Measurements from ENCODE around the gene ARHGDIB.

The ARHGDIB gene

GRCh38 chr12:14953752-14954151 lies 7.6 kb downstream of the ARHGDIB start:
- DNase-seq = no peak

DNA sequence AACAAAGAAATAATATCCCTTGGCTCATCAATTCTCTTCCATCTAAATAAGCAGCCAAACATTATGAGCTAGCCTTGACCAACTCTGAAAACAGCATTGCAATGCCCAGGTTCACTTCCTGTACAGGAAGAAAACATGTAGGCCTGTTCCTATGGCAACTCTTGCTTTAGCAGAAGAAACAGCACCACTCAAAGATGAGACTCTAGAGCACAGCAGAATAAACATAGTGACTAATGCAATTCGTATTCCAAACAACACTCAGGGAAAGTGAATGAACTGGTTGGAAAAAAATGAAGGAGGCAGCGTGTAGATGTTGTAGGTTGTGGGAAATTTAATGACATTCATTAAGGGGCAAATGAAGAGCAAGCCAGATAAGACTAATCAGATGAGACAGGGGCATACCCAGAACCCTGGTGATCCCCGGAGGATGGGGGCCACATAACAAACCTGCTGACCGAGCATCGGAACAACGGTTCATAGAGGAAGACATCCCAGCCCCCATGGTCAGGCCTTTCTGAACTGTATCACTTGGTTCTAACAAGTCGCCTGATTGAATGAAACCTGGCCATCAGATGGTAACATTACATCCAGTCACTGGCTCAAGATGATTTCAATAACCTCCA lies 9.0 kb downstream of the ARHGDIB start:
- DNase-seq = no peak

DNA sequence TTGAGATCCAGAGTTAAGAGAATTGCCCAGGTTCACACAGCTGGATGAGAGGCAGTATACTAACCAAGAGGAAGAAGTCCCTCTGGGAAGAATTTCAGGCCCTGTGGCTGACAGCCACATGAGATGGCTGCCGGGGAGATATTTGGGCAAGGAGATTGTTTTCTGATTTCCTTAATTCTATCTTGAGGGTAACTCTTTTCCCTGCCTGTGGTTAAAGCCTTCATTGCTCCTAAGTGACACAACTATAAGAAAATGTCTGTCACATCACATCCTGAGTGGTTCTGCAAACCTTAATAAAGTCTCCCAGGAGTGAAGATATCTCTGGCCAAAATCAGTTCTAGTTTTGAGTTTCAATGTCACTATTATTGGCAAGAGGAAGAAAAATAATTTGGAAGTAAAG lies 9.6 kb downstream of the ARHGDIB start:
- DNase-seq = no peak

DNA sequence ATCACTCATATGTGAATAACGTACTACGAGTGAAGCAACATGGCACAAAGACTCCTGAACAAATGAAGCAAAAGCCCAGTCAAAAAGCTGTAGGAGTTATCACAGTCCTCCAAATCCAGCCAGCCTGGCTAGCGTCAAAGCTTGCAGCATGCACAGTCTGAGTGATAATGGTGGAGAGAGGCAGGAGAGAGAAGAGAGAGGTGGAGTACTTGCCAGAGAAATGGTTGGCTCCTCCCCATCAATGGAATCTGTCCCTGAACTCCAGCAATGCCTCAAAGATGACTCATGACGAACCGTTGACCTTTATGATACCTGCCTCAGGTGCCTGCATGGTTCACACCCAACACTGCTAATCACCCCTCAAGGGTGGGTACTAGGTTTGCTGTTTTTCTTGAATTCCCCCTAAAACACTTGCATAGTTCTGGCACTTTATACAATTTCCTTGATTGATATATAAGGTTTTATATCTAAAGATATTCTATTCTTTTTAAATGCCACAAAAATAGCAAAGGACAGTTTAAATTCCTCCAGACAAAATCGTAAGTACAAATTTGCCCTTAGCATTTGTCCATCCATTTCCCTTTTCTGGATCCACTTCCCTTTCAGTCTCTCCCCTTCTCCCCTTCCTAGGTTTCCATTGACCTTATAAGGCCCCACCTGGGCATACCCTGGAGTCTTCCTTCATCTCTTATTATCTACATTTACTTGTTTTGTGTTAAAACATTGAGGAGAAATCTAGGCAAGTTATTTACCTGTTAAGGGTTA lies 10.2 kb downstream of the ARHGDIB start:
- DNase-seq = no peak

DNA sequence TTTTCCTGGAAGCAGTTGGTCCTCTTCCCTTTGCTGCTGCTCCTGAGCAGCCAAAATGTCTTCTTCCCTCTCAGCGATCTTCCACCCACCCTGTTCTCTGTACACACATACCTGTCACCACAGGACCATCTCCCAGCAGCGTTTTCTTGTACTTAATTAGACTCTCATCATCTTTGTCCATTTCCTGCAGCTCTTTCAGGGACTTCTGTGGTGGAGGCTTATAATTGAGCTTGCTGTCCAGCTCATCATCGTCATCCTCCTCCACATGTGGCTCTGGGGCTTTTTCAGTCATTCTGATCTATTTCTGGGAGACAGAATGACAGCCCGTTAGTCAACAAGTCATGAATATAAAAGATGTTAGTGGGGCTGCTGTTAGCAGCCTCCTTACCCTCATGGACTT lies 11.0 kb downstream of the ARHGDIB start:
- no peak for DNase-seq

GRCh38 chr12:14949631-14950030 lies 11.8 kb downstream of the ARHGDIB start:
- DNase-seq = no peak

DNA sequence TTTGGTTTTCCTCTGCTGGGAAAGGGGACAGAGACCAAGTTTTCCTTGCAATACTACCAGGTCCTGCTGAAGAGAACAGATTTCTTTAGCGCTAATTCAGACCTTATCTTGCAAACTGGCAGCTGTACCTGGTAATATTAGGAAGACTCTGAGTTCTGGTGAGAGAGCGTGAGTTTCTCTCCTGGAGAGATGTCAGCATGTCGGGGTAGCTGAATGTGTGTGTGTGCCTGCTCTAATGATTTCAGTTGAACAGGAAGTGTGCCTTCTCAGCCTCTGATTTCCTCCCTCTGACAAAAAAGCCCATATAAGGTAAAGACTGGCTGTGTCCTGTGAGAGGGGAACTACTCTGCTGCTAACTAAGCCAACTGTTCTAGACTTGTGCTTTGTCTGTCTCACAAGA lies 12.7 kb downstream of the ARHGDIB start:
- DNase-seq = no peak

- no peak for DNase-seq
Measured at GRCh38 chr12:14946861-14947260, 14.5 kb downstream of the ARHGDIB start.

- DNase-seq = no peak
Measured at GRCh38 chr12:14946162-14946561, 15.2 kb downstream of the ARHGDIB start.

DNA sequence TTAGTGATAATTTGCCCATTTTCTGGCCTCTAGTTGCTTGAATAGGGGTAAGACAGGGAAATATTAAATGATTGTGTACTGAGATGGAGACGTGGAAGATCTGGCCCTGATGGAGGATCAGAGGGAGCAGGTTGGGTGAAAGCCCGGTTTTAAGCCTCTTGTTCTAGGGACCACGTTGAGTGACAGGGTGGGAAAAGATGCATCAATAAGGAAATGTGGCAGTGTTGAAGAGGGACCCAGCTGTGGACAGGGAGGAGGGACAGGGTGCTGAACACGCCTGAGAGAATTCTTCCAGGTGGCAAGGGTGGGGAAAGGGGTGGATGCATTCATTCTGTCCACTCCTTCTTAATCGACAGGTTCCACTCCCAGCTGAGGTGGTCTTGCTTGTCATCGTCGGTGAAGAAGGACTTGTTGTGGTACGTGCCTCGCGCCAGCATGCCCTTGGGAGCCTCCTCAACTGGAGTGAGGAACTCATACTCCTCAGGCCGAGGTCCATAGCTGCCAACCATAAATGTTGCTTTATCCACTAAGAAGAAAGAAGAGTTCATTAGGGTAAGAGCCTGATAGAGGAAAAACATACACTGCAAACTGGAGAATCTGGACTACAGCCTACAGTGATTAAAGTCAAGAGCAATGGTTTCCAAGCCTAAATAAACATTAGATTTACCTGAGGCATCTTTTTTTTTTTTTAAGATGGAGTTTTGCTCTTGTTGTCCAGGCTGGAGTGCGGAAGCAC lies 19.0 kb downstream of the ARHGDIB start:
- DNase-seq = no peak

DNA sequence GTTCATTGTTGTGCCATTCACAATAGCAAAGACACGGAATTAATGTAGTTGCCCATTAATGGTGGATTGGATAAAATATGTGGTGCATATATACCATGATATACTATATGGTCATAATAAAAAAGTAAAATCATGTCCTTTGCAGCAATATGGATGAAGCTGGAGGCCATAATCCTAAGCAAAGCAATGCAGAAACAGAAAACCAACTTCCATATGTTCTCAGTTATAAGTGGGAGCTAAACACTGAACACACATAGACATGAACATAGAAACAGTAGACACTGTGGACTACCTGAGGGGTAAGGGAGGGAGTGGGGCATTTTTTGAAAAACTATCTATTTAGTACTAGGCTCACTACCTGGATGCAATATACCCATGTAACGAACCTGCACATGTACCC lies 20.0 kb downstream of the ARHGDIB start:
- DNase-seq = no peak

DNA sequence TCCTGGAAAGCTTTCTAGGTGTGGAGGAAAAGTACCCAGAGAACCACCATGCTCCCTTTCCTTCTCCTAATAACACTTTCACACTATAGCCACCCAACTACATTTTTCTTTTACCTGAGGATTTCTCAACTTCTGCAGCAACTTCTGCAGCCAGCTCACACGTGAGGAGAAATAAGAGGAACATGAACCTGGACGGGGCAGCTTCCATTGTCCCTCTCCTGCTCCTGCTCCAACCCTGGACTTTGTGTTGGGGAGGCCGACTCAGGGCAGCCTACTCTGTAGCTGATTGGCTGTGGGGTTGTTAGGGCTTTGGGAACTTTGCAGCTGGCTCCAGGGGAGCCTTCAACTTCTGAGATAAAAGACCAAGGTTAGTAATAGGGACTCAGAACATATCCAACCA lies 23.1 kb downstream of the ARHGDIB start, which contains the start of gene ERP27:
ERP27 (minus strand) TSS at position 237 of the 400 bp plus-strand sequence; CDS start at position 208, 29 bp downstream.
- no peak for DNase-seq

- DNase-seq = no peak
Measured at GRCh38 chr12:14937689-14938088, 23.7 kb downstream of the ARHGDIB start.

DNA sequence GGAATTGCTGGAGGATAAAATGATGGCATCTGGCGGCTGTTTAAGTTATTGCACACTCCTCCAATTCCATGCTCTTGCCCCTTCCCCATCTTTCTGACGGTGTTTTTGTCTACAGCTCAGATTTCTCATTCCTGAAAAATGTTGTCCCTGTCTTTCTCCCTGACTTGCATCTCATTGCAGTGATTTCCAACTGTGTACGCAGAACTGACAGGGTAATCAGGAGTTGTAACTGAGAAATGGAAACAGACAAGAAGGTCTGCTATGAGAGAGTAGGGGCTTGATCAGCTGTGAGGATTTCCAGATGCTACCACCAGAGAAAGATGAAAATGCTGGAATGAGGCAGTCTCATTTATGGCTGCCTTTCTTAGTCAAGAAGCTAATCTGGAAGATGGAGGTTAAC lies 24.4 kb downstream of the ARHGDIB start:
- no peak for DNase-seq

- DNase-seq = no peak
Measured at GRCh38 chr12:14936224-14936861, 25.1 kb downstream of the ARHGDIB start.

DNA sequence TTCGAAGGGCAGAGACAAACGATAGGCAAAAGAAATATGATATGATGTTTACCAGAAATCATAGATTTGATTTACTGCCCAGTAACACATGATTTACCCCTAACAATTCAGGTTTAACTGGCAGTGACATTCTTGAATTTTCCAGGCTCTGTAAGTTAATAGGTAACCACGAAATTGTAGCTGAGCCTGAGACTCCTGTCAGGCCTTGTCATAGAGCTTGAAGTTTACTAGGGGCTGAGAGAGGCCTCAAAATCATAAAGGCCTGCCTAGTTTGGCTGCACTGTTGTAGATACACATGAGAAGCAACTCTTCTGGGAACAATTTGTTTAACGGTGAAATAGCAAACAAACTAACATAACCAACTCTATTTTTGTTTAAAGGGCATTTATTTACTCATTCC lies 26.4 kb downstream of the ARHGDIB start:
- no peak for DNase-seq

DNA sequence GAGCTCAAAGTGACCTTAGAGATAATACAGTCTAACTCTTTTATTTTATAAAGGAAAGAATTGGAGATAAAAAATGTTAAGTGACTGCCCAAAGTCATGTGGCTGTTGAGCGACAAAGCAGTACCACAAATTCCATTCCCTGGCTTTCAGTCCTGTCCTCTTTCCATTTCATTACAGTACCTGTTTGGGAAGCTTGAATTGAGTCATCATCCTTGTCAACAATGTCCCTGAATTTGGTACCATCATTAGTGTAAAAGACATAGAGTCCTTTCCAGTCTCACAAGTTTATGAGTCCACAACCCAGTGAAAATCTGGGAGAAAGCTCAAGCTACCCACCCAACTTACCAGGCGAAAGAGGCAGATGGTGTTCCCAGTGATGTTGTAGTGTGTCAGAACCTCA lies 26.9 kb downstream of the ARHGDIB start:
- no peak for DNase-seq

DNA sequence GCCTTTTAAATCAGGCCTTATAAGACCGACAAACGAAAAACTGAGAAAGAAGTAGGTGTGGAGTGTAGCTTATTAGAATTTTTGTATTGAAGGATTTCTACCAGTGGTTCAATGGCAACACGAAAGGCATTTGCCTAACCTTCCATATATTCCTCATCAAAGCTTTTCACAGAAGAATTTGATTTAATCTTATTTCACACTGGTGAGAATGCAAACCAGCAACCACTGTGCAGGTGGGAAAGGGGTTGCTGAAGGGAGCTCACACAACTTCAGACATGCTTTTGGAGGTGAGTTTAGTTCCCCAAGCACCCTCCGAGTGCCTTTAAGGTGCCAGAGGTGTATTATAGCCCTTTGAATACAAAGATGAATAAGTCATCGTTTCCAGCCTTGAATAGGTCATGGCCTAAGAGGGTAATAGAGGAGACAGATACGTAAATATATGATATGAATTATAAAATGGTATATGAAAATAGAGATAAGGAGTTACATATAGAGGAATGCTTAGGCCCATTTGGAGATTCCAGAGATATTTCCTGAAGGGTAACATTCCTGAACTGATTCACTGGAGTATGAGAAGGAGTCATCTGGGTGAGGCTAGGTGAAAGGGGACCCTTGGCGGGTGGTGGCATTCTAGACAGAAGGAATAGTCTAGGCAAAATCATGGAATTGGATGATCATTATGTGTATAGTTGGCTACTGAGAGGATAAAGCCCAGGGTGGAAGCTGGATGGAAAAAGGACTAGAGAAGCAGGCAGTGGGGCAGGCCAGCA lies 29.4 kb downstream of the ARHGDIB start:
- no peak for DNase-seq

GRCh38 chr12:14931359-14931758 lies 30.0 kb downstream of the ARHGDIB start:
- no peak for DNase-seq

- no peak for DNase-seq
Measured at GRCh38 chr12:14930299-14930698, 31.1 kb downstream of the ARHGDIB start.

GRCh38 chr12:14928931-14929330 lies 32.5 kb downstream of the ARHGDIB start:
- no peak for DNase-seq

GRCh38 chr12:14927267-14927666 lies 34.1 kb downstream of the ARHGDIB start:
- no peak for DNase-seq

DNA sequence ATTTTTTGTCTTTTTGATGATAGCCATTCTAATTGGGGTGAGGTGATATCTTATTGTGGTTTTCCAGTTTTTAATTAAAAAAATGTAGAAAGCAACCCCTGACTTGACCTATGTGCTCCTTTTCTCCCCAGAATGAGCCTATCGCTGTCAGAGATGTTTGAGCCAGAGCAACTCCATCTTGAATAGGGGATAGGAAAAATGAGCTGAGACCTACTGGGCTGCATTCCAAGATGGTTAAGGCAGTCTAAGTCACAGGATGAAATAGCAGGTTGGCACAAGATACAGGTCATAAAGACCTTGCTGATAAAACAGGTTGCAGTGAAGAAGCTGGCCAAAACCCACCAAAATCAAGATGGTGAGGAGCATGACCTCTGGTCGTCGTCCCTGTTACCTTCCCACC lies 36.9 kb downstream of the ARHGDIB start:
- DNase-seq = no peak

Measured in NCI-H1930 (cell line).